ENCODE measurements around the gene IRX4.

IRX4 gene

DNA sequence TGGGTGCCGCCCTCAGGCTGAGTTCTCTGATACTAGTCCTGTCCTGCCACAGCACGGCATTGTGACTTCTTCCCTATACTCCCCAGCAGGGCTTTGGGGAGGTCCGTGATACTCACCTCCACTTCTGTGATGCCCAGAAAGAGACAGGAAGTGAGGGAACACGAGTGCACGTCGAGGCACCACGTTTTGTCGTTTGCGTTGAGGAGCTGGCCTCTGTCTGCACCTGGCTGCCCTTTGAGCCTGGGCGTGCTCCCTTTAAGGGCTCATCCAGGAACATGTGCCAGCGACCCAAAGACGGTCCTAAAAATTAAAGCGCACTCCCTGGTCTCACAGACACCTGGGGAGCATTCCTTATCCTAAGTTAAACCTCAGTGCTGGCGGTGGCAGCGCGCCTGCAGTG lies 8.7 kb upstream of the IRX4 start:
- no peak for DNase-seq

DNA sequence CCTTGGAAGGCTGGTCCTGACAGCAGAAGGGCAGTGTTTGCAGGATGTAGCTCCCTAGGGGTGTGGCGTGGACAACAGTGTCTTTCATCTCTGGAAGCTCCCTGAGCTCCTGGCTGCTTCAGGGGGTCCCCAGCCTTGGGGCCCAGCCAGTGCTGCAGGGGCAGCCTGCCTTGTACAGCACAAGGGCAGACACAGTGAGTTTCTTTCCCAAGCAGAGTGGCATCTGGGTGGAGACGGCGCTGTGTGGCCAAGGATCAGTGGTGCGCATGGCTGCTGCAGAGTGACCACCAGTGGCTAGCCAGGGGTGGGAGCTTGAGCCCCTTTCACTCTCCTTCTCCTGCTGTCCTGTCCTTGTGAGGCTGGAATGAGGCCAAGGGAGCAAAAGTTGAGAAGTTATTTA lies 7.6 kb upstream of the IRX4 start:
- DNase-seq, result no peak

DNA sequence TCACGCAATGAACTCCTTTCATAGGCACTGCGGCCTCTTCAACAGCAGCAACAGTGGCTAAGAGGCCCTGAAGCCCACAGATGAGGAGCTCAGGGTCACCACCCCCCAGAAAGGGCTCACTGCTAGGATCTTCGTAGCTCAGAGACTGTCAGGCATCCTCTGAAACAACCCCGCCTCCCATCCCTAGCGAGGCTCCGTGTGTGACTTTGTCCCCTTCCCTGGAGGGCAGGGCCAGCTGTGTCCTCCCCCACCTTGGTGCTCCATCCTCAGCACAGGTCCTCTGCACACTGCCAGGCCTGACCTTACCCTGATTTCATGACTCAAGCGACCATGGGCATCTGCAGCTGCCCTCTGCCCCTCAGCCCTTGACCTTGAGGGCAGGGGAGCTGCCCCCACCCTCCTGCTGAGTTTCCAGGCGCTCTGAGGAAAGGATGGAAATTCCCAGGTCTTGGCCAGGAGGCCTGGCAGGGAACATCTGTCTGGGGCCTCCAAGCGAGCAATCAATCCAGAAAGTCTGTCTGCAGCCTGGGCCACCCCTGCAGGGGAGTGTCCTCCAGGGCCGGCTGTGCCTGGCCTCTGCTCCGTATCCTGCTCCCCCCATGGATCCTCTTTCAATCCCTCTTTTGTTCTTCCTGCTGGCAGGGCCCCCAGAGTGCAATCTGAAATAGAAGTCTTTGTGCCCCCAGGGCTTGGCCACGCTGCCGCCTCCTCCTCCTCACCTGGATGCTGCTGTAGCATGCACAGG lies 6.8 kb upstream of the IRX4 start:
- DNase-seq, result no peak

DNA sequence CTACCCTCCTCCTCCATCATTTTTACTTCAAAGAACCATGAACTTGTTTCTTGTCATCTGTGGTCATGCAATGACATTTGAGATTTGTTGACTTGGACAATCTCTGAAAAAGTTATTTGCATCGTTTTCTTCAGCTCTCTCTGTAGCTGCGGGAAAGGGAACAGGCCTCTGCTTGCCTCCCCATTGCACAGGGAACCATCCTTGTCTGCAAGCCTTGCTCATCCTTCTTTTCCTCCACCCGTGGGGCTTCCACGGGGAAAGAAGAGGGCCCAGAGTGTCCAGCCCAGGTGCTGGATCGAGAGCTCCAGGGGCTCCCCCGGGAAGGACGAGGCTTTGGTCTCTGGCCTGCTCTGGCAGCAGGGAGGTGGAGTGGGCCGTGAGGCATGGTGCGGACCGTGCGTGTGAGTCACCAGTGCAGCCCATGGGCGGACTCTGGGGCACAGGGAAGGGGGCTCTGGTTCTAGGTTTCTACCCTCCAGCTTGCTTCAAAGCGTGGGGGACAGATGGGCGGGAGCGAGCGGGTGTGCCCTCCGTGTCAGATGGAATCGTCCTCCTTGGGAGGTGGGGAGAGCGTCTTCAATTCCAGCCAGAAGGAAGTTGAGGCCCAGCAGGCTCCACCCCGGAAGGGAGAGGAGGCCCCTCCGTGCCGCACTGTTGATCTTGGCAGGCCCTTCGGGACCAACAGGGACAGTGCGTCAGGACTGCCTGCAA lies 6.0 kb upstream of the IRX4 start:
- no peak for DNase-seq

DNA sequence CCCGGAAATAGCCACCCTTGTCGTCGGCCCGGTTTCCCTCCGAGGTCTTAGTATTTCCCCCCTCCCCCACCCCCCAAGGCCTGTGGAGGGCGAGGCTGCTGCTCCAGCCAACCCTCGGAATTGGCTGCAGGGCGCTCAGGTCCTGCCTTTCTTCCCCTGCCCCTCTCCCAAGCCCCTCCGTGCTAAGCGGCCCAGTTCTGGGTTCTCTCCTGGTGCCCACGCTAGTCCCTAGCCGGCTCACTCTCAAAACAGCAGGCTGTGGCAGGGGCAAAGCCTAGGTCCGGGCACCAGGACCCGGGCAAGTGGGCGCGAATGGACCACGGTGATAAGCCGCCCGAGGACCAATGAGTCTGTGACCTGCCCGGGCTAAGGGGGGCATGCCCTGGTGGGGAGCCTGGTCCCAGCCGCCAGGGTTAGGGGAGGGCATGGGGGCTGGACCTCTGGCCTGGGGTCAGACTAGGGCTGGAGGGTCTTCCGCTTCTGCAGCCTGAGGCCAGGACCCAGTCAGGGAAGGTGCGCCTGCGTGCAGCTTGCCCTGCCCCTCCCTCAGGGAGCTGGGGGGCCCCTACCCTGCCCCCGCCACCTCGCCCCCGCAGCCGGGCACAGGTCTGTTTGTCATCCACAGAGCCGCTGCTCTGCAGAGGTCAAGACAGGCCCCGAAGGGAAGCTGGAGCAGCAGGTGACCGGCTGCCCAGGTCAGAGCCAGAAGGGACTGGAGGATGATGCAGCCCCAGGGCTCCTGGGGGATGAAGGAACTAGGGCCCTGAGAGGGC lies 5.0 kb upstream of the IRX4 start:
- DNase-seq, result no peak

DNA sequence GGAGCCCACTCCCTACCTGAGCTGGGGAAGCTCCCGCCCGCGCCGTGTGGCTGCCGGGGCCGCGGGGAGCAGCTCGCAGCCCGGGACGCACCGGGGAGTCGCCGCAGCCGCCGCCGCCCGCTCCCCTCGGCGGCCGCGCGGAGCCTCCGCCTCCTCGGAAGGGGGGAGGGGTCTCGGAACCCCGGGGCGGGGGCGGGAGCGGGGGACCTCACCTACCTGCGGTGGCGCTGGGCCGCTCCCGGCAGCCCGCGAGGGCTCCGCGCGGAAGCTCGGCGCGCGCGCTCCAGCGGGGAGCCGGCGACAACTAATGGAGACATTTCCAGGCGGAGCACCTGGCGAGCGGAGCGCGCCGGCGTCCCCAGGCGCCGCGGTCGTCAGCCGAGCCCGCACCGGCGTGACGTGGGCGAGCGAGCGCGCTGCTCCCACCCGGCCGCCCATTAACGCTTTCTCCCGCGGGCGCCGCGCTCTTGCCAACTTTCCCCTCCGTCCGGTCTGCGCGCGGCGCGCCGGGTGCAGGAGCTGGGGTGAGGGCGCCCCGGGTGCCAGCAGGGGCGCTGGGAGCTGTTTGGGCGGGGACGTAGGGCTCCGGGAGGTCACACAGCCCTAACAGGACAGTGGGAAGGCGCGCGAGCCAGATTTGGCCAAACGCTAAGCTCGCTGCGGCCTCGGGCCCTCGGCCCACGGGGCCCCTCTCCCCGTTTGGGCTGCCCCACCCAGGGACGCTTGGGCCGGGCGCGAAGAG lies 4.3 kb upstream of the IRX4 start:
- DNase-seq, result no peak

DNA sequence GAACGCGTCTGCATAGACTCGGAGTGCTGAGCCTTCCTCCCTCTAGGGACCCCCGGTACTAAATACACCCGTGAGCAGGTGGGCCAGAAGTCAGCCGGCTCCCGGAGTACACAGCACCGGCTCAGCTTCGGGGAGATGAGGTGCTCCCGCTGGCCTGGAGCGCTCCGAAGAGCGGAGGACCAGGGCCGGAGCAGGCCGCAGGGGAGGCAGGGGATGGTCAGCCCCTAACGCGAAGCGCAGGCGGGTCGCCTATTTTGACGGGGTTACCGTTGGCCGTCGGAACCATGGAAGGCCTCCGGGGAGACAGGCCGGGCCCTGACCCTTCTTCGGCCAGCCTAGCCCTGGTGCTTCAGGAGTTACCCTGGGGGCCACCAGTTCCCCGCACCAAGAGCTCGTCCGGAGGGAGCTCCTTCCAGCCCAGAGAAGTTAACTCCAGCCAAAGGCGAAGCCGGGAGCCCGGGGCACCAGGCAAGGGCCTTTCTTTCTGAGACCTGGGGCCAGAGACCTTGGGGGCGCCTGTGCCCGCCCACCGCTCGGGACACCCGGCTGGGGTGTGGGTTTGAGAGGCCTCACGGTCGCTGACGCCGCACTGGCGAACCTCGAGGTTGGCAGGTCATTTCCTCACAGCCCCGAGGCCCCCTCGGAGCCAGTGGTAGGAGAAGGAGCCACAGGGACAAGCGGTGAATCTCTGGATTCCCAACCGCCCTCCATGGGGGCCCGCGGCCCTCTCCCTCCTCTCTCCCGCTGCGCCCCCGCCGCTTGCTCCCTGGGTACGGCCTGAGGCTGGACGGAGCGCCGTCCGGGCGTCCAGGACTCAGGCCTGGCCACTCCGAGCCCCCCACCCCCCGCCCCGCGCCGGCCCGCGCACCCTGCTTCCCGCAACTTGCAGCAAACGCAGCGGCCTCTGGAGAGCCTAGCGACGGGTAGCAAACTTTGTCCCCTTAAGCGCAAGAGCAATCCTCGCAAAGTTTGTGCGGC lies 3.4 kb upstream of the IRX4 start:
- no peak for DNase-seq

DNA sequence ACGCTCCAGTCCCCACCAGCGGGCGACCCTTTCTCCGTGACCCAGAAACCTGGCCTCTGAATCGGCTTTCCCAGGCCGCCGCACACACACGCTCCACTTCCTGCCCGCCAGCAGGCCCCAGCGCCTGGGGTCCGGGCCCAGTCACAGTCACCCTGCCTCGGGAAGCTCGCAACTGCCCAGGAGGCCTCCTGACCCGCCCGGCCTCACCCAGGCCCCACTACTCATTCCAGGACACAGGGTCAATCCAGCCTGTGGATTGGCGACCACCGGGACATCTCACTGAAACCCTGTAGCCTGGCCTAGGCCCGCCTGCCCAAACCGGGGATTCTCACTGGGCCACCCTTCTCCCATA lies 2.7 kb upstream of the IRX4 start:
- no peak for DNase-seq

DNA sequence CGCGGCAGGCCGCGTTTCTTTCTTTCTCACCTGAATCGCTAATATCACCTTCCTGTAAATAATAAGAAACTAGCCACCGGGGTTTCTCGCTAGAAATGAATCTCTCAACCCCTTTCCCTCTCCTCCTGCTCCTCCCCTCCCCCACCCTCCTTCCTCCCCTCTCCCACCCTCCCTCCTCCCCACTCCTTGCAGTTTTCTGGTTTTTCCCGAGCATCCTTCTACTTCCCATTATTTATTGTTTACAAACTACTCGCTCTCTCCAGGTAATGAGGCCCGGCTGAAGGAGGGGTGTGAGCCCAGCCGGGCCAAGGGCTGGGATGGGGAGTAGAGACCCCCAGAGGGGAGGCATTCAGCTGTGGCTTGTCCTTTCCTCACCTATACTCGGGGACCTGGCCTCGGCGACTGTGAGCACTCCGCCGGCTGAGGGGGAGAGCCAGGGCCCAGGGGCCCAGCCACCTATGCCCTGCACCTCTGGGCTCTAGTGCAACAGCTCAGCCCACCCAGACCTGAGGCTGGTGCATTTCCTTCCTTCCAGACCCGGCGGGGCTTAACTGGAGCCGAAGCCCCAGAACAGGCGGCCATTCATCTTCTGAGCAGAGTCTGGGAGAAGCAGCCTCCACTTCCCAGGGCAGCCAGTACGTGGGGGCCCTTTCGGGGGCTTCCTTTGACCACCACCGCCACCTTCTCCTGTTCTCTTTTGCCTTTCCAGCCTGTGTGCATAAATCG lies 2.1 kb upstream of the IRX4 start:
- DNase-seq, result no peak

DNA sequence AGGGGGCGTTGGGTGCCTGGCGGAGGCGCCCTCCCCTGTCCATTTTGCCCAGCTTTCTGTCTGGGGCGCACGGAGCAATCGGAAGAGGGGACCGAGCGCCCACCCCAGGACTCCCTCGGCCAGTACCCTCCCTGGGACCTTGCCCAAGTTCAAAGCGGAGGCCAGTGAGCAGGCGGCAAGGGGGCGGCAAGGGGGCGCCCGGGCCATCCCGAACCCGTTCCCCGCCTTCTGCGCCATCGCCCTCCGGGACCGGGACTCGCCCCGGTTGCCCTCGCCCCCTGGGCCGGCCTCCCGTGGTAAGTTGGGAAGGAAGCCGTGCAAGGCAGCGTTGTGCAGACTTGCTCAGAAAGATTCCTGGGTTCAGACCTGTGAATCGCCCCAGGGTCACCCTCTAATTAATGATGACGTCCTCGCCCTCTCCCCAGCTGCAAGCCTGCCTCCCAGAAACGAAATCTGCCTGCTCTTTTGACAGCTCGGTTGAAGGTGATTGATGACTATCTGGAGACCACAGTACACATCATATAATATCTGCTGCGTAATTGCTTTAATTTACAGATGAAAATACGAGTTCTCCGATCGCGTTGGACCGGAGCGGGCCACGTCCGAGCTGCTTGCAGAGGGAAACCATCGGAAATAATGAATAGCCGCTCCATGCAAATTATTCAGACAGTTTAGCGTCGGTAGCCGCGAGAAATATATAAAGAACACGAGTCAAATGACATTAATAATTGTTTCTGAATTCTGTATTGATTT lies 1.4 kb upstream of the IRX4 start:
- no peak for DNase-seq

DNA sequence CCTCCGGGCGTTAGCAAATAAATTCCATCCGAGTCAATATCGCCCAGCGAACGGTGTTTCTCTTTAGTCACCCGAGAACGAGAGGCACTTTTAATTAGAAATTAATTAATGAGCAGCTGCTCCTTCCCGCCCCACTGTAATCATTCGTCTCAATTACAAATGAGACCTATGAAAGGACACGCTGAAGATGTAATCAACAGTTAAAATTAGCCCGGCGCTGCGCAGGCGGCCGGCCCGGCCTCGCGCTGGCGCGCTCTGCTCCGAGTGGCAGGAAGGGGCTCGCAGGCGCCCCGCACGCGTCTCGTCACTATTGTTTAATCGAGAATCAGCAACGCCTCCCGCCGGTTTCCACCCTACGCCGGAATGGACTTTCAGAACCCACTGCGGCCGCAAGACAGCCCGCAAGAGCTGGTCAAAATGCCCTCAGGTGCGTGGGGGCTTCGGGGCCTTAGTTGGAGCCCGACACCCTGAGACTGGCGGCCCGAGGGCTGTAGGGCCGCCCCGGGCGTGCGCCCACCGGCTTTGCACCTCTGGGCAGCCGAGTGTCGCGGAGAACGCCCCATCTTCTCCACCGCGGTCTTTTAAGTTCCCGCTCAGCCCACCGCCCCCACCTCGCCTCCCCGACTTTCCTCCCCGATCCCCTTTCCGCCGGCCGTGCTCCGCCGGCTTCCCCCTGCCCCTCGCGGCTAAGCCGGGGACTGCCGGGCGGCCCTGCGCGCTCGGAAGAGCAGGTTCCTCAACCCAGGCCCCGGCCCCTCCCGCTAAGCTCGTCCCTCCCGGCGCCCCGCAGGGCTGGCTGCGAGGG lies 597 bp upstream of the IRX4 start:
- DNase-seq, result no peak

DNA sequence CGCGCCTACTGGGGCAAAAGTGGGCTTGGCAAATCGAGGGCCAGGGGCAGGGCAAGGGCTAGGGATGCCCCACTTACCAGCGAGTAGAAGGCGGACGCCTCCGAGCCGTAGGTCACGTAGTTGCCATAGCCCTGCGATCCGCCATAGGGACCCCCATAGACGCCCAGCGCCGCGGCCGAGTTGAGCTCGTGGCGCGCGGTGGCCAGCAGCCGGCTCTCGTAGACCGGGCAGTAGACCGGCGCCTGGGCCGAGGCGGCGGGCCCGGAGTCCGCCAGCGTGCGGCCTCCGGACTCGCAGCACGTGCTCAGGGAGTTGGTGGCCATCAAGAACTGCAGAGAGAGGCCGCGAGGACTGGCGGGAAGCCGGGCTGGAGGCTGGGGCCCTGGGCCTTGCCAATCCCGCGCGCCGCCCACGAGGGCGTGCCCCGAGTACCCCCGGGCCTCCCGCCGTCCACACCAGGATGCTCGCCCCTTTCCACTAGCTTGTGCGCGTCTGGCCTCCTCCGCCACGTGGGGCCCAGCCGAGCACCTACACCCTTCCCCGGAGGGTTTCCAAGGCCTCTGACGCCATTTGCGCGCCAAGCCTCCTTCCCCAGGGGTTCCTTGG lies 891 bp downstream of the IRX4 start:
- DNase-seq, result no peak

DNA sequence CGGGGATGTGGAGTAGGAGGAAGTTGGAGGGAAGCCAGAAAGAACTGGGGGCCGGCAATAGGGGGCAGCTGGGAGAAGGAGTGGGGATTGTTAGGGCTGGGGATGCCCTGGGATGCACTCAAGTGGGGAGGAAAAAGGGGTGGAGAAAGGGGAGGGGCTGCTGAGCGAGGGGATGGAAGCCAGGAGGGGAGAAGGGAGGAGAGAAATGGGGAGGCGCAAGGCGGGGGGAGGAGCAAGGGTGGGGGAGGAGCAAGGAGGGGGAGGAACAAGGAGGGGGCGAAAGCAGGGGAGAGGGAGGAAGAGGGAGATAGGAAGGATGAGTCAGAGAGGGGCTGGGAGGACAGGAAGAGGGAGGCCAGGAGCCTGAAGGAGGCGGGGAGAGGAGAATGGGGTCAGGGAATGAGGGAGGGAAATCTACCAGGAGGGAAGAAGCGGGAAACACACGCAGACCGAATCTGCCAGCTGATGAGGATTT lies 1.6 kb downstream of the IRX4 start:
- no peak for DNase-seq

DNA sequence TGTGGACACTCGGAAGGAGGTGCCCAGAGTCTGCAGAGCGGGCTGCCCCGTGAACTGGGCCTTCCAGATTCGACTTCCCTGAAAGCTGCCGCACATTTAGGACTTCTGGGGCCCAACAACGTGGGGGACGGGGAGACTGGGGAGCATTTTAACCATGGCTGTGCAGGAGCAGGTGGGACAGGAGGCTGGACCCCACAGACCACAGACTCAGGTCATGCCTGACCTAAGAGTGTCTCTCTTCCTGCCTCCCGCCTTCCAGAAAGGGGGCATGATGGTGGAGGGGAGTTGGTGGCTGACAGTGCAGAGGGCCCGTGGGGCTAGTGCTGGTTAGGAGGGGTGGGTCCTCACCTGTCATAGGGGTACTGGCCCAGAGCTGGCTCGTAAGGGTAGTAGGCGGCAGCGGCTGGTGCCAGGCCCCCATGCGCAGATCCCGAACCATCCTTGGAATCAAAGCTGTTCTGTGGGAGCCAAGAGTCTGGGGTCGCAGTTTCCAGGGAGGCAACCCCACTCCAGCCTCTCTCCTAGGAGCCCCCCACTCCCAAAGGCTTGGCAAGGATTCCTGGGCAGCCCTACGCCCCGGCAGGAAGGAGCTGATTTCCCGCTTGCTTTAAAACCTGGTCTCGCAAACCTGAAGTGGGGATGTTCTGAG lies 2.2 kb downstream of the IRX4 start:
- DNase-seq, result no peak

DNA sequence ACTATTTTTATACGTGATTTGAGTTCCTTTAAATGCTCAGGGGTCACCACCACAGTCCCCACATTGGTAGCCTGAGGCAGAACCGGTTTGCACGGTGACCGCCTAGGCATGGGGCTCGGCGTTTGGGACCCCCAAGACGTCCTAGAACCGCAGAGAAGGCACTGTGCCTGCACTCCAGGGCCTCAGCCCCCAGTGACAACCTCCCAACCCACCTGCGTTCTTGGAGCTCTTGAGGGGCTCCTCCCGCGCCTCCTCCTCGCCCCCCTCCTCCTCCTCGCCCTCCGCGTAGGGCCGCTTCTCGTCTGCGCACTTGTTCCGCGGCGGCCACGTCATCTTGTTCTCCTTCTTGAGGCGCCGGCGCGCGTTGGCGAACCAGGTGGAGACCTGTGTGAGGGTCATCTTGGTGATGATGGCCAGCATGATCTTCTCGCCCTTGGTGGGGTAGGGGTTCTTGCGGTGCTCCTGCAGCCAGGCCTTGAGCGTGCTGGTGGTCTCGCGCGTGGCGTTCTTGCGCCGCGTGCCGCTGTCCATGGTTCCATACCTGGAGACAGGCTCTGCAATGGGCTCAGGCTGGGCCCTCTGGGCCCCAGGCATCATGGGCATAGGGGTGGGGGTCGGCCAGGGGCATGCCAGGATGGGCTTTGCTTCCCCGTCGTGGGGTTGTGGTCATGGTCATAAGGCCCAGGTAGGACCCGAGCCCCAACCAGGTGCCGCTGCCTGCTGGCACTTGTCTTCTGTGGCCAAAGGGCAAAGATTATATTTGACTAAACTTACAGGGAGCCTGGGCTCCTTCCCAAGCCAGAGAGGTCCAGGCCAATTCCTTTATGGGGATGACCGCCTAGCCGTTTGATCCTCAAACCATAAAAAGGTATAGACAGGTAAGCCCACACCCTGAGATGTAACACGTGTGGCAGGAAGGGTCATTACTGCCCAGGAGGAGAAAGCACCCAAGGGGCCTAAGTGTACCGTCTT lies 3.1 kb downstream of the IRX4 start:
- no peak for DNase-seq

DNA sequence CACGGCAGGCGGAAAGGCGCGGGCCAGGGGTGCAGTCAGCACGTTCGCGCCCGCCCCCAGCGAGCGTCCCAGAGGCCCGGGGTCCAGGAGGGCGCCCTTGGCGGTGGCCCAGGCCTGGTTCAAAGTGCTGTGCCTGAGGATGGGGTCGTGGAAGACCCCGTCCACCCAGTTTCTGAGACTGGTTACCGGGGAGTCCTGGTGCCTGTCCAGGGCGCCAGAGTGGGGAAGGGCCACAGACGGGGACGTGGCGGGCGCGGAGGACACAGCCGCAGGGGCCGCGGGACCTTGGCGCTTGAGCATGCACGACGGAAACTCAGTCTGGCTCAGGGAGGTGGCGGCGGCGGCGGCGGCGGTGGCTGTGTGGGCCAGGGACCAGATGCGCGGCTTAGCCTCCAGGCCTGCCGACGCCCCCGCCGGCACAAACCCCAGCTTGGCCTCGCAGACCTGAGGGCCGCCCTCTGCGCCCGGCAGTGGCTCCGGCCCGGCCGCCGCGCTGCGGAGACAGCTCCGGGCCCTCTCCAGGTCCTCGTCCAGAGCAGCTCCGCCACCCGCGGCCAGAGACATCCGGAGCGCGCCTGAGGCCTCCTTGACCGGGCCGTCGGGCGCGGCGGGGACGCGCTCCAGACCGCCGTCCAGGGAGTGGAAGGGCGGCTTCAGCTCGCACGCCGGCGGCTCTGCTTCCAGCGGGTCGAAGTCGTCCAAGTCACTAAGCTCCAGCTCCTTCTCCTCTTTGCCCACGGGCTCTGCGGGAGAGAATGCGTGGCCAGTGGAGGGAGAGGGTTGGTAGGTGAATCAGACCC lies 4.5 kb downstream of the IRX4 start:
- DNase-seq, result no peak

Measured in CD4-positive, alpha-beta T cell treated with Interleukin-6 for 4 hours (primary cell).